Panc1 (cell line): ENCODE data around the gene GCC2. TPM values are rescaled to one million over a fixed set of nuclear protein-coding genes. Genes with fewer than 3 reads are reported as not detected.

Experiments
- ATAC-seq: fragments of 200-7000 bp; cut with Tn5 transposase; 2 replicates; pipeline ENCODE4 v1.9.1; 2020; ENCODE audit warnings: mild to moderate bottlenecking, moderate library complexity
- BruUV-seq: library from RNA; stranded (reverse); fragments of 400-500 nt; replicated peaks from 2 replicates; lab custom pipeline; 2021; lab: Mats Ljungman, UMichigan
- CTCF ChIA-PET: fragments of 300-600 bp; sonication (Branson Sonifier 250); formaldehyde crosslinking; loops from one replicate; lab custom pipeline; 2022; ENCODE audit warnings: antibody characterized with exemption; lab: Charles Lee
- POLR2A ChIA-PET: fragments of 300-600 bp; sonication (Branson Sonifier 250); formaldehyde crosslinking; loops from one replicate; lab custom pipeline; 2022; ENCODE audit warnings: antibody characterized with exemption; lab: Charles Lee
- DNase-seq: peaks from one replicate; pipeline ENCODE4 v3.0.0-alpha.2; 2010; ENCODE audit warnings: low read depth, low spot score
- H3K27ac ChIP-seq: 2 replicates; pipeline ENCODE4 v1.5.1; 2011; ENCODE audit warnings: mild to moderate bottlenecking, low read length, inconsistent platforms
- H3K27me3 ChIP-seq: fragments of 200-500 bp; sonication (Bioruptor generic); 2 replicates; pipeline ENCODE4 v1.6.0; 2014; ENCODE audit warnings: low read length, inconsistent platforms; ENCODE audit not compliant: control insufficient read depth, insufficient read depth
- H3K36me3 ChIP-seq: fragments of 200-500 bp; sonication (Bioruptor generic); 2 replicates; pipeline ENCODE4 v1.5.1; 2014; ENCODE audit warnings: inconsistent platforms, mild to moderate bottlenecking, low read length, moderate library complexity; ENCODE audit not compliant: control insufficient read depth, insufficient read depth
- H3K4me1 ChIP-seq: 2 replicates; pipeline ENCODE4 v1.5.1; 2011; ENCODE audit warnings: inconsistent platforms, mild to moderate bottlenecking, low read length, moderate library complexity; ENCODE audit not compliant: control insufficient read depth, insufficient read depth
- H3K4me3 ChIP-seq, 2 experiments: 2 replicates each; pipeline ENCODE4 v1.5.1; 2011 to 2012; ENCODE audit warnings: low read depth in 2 of 2, low read length in 2 of 2, mild to moderate bottlenecking in 2 of 2, inconsistent platforms in 1 of 2, moderate library complexity in 1 of 2
- H3K9me3 ChIP-seq: fragments of 200-500 bp; sonication (Bioruptor generic); 2 replicates; pipeline ENCODE4 v1.5.1; 2014; ENCODE audit warnings: low read depth, mild to moderate bottlenecking, inconsistent platforms, low read length, moderate library complexity; ENCODE audit not compliant: control insufficient read depth, insufficient read depth
- POLR2AphosphoS5 ChIP-seq: IDR thresholded peaks from 2 replicates; pipeline ENCODE4 v1.6.1; 2012; ENCODE audit warnings: mild to moderate bottlenecking, low read depth, low read length, moderate library complexity
- REST ChIP-seq, 2 experiments: IDR thresholded peaks; 2 replicates each; pipeline ENCODE4 v1.6.1; 2011 to 2012; ENCODE audit warnings: low read depth in 2 of 2, control low read depth in 1 of 2, low read length in 1 of 2, mild to moderate bottlenecking in 1 of 2, moderate library complexity in 1 of 2; ENCODE audit not compliant: insufficient read depth in 1 of 2
- SIN3A ChIP-seq: IDR thresholded peaks from 2 replicates; pipeline ENCODE4 v1.6.1; 2012; ENCODE audit warnings: low read depth, mild to moderate bottlenecking, low read length, moderate library complexity, borderline replicate concordance; ENCODE audit not compliant: insufficient read depth
- TCF7L2 ChIP-seq: IDR thresholded peaks from 2 replicates; pipeline ENCODE4 v1.6.1; 2011; ENCODE audit warnings: mild to moderate bottlenecking, low read depth, low read length, inconsistent platforms
- in situ Hi-C: cut with HindIII; loops from 2 replicates; pipeline ENCODE4 v1.10.0; 2016; ENCODE audit warnings: low sequenced_read_pairs, low pct_unique_long_range_greater_than_20kb
- intact Hi-C: fragments of 100-400 bp; cut with micrococcal nuclease; formaldehyde crosslinking; loops from one replicate; pipeline ENCODE4 v1.10.0; 2022; ENCODE audit not compliant: unreplicated experiment
- total RNA-seq: library from RNA; stranded (reverse); gene quantifications from one replicate; pipeline ENCODE4 v1.2.1, GENCODE V29; 2021; ENCODE audit not compliant: unreplicated experiment
- TF ChIP-seq, protein P1 (sequence below): fragments of 450-650 bp; IDR thresholded peaks from 2 replicates; pipeline ENCODE4 v1.5.1; 2017; ENCODE audit warnings: mild to moderate bottlenecking

GCC2 gene
- total RNA-seq, 1 experiment from 2014 or later: 23.4 TPM

- no TSS peak for BruUV-seq
- ChIA-PET CTCF (no interaction called here), POLR2A (no interaction called here)
- Histone ChIP-seq H3K27ac (no peak overlapping the region), H3K4me3 (no peak overlapping the region), H3K9me3 (no peaks in the 10 kb centered on the region), H3K36me3 (no peaks in the 10 kb centered on the region), H3K4me1 (no peaks in the 10 kb centered on the region), H3K27me3 (no peaks in the 10 kb centered on the region)
- TF ChIP-seq POLR2AphosphoS5 (no peak), SIN3A (no peak), REST (IDR thresholded peaks at IDR 0.05; ENCODE audit: insufficient read depth in 1 of 2, low read depth in 2 of 2, low read length in 1 of 2) (no peak), TCF7L2 (no peak)
- TF ChIP-seq, protein P1, sequence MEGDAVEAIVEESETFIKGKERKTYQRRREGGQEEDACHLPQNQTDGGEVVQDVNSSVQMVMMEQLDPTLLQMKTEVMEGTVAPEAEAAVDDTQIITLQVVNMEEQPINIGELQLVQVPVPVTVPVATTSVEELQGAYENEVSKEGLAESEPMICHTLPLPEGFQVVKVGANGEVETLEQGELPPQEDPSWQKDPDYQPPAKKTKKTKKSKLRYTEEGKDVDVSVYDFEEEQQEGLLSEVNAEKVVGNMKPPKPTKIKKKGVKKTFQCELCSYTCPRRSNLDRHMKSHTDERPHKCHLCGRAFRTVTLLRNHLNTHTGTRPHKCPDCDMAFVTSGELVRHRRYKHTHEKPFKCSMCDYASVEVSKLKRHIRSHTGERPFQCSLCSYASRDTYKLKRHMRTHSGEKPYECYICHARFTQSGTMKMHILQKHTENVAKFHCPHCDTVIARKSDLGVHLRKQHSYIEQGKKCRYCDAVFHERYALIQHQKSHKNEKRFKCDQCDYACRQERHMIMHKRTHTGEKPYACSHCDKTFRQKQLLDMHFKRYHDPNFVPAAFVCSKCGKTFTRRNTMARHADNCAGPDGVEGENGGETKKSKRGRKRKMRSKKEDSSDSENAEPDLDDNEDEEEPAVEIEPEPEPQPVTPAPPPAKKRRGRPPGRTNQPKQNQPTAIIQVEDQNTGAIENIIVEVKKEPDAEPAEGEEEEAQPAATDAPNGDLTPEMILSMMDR: no peak
- ATAC-seq (no peak), DNase-seq (no peak)
- intact Hi-C loops: no loop called here
- in situ Hi-C loops: no loop called here
Observed at GRCh38 chr2:108413711-108414095, 35.3 kb upstream of the GCC2 start.

GRCh38 chr2:108414256-108414876 is 34.6 kb upstream of the GCC2 start:
- H3K4me1 ChIP-seq: no peaks in the 10 kb centered on the region
- intact Hi-C loops: no loop called here
- H3K27me3 ChIP-seq: no peaks in the 10 kb centered on the region
- POLR2A ChIA-PET: no interaction called here
- ATAC-seq: no peak
- TF ChIP-seq TCF7L2: no peak
- TF ChIP-seq SIN3A: no peak
- TF ChIP-seq, protein P1: no peak
- TF ChIP-seq REST (IDR thresholded peaks at IDR 0.05; ENCODE audit: insufficient read depth in 1 of 2, low read depth in 2 of 2, low read length in 1 of 2): no peak
- no peak for TF ChIP-seq POLR2AphosphoS5
- DNase-seq: no peak
- no peak overlapping the region for H3K27ac ChIP-seq
- CTCF ChIA-PET: no interaction called here
- in situ Hi-C loops: no loop called here
- no peaks in the 10 kb centered on the region for H3K36me3 ChIP-seq
- H3K4me3 ChIP-seq: no peak overlapping the region
- H3K9me3 ChIP-seq: no peaks in the 10 kb centered on the region
- no TSS peak for BruUV-seq
